Thoracic aorta (tissue), 2 donors: ENCODE measurements around the gene OR6P1. TPM values are rescaled to one million over a fixed set of nuclear protein-coding genes. Genes with fewer than 3 reads are reported as not detected.

Source experiments
- ATAC-seq: fragments of 150-250 bp; one replicate; pipeline ENCODE4 v1.8.0; 2017; ENCODE audit warnings: low read depth; ENCODE audit not compliant: insufficient number of reproducible peaks, low FRiP score
- DNase-seq: peaks from one replicate; pipeline ENCODE4 v3.0.0-alpha.2; 2020; ENCODE audit warnings: low spot score
- H3K27ac ChIP-seq, 2 donors: fragments of 200-600 bp; sonication (generic); 1 replicate in 1 of 2; 2 replicates in 1 of 2; pipeline ENCODE4 v1.5.1; 2016; ENCODE audit warnings: mild to moderate bottlenecking in 2 of 2, moderate library complexity in 2 of 2
- H3K27me3 ChIP-seq: fragments of 200-600 bp; sonication (generic); replicated peaks from 2 replicates; pipeline ENCODE4 v1.6.0; 2016; ENCODE audit warnings: mild to moderate bottlenecking; ENCODE audit not compliant: insufficient read depth
- H3K36me3 ChIP-seq: fragments of 200-600 bp; sonication (generic); one replicate; pipeline ENCODE4 v1.5.1; 2016
- H3K4me1 ChIP-seq, 2 donors: fragments of 200-600 bp; sonication (generic); 1 replicate in 1 of 2; 2 replicates in 1 of 2; pipeline versions ENCODE4 v1.5.1 to v1.6.0; 2016; ENCODE audit warnings: low read depth in 2 of 2, mild to moderate bottlenecking in 1 of 2; ENCODE audit not compliant: control insufficient read depth in 1 of 2
- H3K4me3 ChIP-seq: fragments of 200-600 bp; sonication (generic); 2 replicates; pipeline ENCODE4 v1.5.1; 2016; ENCODE audit warnings: mild to moderate bottlenecking
- H3K9me3 ChIP-seq: fragments of 200-600 bp; sonication (generic); 2 replicates; pipeline ENCODE4 v1.5.1; 2016
- CTCF ChIP-seq: fragments of 200-600 bp; sonication (generic); IDR thresholded peaks from one replicate; pipeline ENCODE4 v1.5.1; 2019; ENCODE audit warnings: antibody characterized with exemption
- total RNA-seq, 2 donors: library from RNA; depleted of rRNA; stranded (reverse); fragments of >200 nt; gene quantifications; one replicate each; pipeline versions ENCODE4 v1.1.0 to v1.2.3, GENCODE V29; 2016

The OR6P1 gene
- total RNA-seq, 2 donors from 2014 or later, result not detected

GRCh38 chr1:158552296-158552695, 18.1 kb downstream of the OR6P1 start:
- Histone ChIP-seq H3K9me3 (no peaks in the 10 kb centered on the region), H3K27ac (no peak overlapping the region), H3K4me3 (no peak overlapping the region), H3K27me3 (no peaks in the 10 kb centered on the region), H3K4me1 (no peaks in the 10 kb centered on the region), H3K36me3 (no peaks in the 10 kb centered on the region)
- DNase-seq, result no peak
- no peak for ATAC-seq
- TF ChIP-seq CTCF, result no peak

- Histone ChIP-seq H3K27ac (no peak overlapping the region), H3K4me1 (no peaks in the 10 kb centered on the region), H3K36me3 (no peaks in the 10 kb centered on the region), H3K4me3 (no peak overlapping the region), H3K9me3 (no peaks in the 10 kb centered on the region), H3K27me3 (no peaks in the 10 kb centered on the region)
- DNase-seq (no peak), ATAC-seq (no peak)
- no peak for TF ChIP-seq CTCF
Measured at GRCh38 chr1:158547533-158547932, 22.8 kb downstream of the OR6P1 start.

- TF ChIP-seq CTCF, result no peak
- DNase-seq (no peak), ATAC-seq (no peak)
- Histone ChIP-seq H3K36me3 (no peaks in the 10 kb centered on the region), H3K9me3 (no peaks in the 10 kb centered on the region), H3K4me1 (no peaks in the 10 kb centered on the region), H3K4me3 (no peak overlapping the region), H3K27me3 (no peaks in the 10 kb centered on the region), H3K27ac (no peak overlapping the region)
Measured at GRCh38 chr1:158537609-158538008, 32.8 kb downstream of the OR6P1 start.

- ATAC-seq, result no peak
- no peaks in the 10 kb centered on the region for H3K4me1 ChIP-seq
- no peak overlapping the region for H3K4me3 ChIP-seq
- no peak for TF ChIP-seq CTCF
- no peaks in the 10 kb centered on the region for H3K9me3 ChIP-seq
- H3K27me3 ChIP-seq, result no peaks in the 10 kb centered on the region
- DNase-seq, result no peak
- H3K36me3 ChIP-seq, result no peaks in the 10 kb centered on the region
- H3K27ac ChIP-seq, result no peak overlapping the region
Measured at GRCh38 chr1:158534496-158534895, 35.9 kb downstream of the OR6P1 start.

- Histone ChIP-seq H3K9me3 (no peaks in the 10 kb centered on the region), H3K27me3 (no peaks in the 10 kb centered on the region), H3K4me3 (no peak overlapping the region), H3K4me1 (no peaks in the 10 kb centered on the region), H3K36me3 (no peaks in the 10 kb centered on the region), H3K27ac (no peak overlapping the region)
- no peak for DNase-seq
- no peak for TF ChIP-seq CTCF
- no peak for ATAC-seq
Measured at GRCh38 chr1:158527190-158527815, 43.1 kb downstream of the OR6P1 start.
